Fibroblast of pulmonary artery (primary cell): ENCODE results near the gene PTCHD1.

Experiments used
- DNase-seq: peaks from one replicate; pipeline ENCODE4 v3.0.0-alpha.2; 2010; ENCODE audit warnings: low read depth
- H3K4me3 ChIP-seq: replicated peaks from 2 replicates; pipeline ENCODE4 v1.5.1; 2011; ENCODE audit warnings: low read depth, mild to moderate bottlenecking, control low read depth, low read length, moderate library complexity
- TF ChIP-seq, protein P1 (sequence below): IDR thresholded peaks from 2 replicates; pipeline ENCODE4 v1.5.1; 2011; ENCODE audit warnings: mild to moderate bottlenecking, control low read depth, low read length, inconsistent platforms; ENCODE audit errors: missing control alignments

The PTCHD1 gene

DNA sequence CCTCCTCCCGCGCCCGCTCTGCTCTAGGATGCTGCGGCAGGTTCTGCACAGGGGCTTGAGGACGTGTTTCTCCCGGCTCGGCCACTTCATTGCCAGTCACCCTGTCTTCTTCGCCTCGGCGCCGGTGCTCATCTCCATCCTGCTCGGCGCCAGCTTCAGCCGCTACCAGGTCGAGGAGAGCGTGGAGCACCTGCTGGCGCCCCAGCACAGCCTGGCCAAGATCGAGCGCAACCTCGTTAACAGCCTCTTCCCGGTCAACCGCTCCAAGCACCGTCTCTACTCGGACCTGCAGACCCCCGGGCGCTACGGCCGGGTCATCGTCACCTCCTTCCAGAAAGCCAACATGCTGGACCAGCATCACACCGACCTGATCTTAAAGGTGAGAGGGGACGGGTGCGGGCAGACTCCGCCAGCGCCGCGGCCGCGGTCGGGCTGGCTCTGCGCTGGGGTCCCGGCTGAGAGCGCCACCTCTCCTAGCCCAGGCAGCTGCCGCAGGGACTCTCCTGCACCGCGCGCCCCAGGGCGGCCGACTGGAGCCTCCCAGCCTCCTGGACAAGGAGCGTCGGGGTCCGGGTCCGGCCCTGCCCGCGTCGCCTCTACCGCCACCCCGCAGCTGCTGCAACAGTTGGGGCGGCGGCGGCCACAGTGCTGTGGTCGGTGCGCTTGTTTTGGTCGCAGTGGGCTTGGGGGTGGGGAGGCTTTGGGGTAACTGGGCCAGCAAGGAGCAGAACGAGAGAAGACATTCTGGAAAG, at the start of gene PTCHD1:
TSS of gene PTCHD1 (plus strand) at position 2 of the 752 bp plus-strand sequence. CDS start at position 29, 27 bp downstream.
- no peak within 1 kb of the TSS for H3K4me3 ChIP-seq
- TF ChIP-seq, protein P1, sequence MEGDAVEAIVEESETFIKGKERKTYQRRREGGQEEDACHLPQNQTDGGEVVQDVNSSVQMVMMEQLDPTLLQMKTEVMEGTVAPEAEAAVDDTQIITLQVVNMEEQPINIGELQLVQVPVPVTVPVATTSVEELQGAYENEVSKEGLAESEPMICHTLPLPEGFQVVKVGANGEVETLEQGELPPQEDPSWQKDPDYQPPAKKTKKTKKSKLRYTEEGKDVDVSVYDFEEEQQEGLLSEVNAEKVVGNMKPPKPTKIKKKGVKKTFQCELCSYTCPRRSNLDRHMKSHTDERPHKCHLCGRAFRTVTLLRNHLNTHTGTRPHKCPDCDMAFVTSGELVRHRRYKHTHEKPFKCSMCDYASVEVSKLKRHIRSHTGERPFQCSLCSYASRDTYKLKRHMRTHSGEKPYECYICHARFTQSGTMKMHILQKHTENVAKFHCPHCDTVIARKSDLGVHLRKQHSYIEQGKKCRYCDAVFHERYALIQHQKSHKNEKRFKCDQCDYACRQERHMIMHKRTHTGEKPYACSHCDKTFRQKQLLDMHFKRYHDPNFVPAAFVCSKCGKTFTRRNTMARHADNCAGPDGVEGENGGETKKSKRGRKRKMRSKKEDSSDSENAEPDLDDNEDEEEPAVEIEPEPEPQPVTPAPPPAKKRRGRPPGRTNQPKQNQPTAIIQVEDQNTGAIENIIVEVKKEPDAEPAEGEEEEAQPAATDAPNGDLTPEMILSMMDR = no peak
- DNase-seq = no peak

DNA sequence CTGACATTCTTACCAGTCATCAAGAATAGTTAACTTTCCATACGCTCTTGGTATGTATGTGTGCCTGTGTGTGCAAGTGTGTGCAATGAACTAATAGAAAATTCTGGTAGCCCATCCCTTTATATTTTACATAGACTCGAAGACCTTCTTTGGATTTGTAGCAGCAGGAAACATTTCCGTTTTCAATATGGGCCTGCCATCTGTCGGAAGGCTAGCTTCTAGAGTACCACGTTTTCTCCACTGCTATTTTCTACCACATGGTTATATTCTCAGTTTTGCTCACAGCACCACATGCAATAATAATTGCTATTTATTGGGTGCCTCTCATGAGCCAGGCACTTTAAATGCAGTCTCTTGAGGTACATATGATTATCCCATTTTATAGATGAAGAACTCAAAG, 47.9 kb upstream of the PTCHD1 start:
- DNase-seq = no peak
- H3K4me3 ChIP-seq = no peak overlapping the region
- TF ChIP-seq, protein P1 = no peak

DNA sequence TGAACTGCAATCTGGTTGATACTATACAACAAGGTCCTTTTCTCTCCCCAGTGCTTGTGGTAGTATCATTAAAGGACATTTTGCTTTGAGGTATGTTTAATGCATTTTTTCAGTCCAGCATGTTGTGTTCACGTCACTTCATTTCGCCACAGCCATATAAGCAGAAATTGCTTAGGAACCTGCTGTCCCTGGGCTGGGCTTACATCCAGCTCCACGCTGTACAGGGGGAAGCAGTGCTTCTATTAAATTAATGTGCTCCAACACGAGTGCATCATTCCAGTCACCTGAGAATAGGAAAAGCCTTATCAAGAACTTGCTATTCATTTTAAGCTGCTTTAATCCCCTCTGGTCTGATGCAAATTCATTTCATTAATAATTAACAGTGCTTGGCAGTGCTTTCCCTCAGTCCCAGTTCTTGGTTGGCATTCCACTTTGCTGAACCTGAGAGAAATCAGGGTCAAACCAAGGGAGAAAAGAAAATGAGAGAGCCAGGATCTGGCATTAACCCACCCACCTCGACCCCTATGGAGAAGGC, 47.4 kb upstream of the PTCHD1 start:
- DNase-seq = no peak
- H3K4me3 ChIP-seq = no peak overlapping the region
- TF ChIP-seq, protein P1 = no peak

DNA sequence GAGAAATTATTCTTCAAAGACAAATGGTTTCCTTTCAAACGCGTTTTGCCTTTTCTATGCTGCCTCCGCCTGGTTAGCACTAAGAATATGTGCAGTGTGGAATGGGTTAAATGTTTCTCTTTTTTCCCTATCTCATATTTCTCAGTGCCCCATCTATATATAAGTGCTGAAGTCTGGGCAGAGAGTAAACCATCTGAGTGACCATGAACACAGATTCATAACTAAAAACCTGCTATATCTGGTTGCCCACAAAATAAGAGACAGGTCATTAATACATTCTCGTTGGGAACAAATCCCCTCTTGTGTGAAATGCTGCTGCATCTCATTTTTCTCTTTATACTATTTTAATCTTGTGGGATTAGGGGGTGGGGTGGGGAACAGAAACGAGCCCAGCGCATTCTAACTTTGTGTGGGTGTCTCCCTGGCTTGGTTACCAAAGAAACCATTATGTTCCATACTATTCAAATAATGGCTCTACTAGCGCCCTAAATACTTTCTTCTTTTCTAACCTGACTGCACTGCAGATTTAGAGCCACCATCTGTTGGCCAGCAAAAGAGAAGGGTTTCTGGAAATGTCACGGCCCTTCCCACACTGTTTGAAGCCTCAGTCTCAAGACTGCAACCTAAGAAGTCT, 42.2 kb upstream of the PTCHD1 start:
- no peak overlapping the region for H3K4me3 ChIP-seq
- TF ChIP-seq, protein P1 = no peak
- no peak for DNase-seq

DNA sequence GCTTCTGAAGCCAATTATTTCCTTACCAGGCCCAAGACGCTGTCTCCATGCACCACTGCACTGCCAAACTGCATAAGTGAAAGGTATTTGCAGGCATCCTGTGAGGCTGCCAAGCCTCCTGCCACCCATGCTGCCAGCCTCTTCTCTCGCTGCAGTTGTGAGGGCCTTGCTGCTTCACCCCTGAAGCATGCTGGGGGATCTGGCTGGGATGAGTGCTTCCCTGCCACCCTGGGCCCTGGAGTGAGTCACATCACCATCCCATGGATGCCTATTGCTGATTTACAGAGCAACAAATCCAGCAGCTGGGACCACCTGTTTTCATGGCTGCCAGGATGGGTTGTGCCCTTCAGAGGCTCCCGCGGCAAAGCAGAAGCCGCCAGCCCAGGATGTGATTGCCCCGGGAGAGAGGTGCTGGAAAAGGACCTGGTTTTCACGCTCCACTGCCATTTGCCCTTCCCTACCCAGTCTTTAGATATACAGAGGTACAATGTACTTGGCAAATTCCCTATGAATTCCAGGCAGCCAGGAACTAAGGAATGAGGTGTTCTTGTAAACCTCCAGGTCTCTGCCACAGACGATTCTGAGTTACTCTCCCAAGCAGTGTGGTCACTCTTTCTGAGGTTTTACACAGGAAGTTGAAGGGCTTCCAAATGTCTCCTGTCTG, 41.5 kb upstream of the PTCHD1 start:
- no peak overlapping the region for H3K4me3 ChIP-seq
- no peak for DNase-seq
- TF ChIP-seq, protein P1 = no peak

DNA sequence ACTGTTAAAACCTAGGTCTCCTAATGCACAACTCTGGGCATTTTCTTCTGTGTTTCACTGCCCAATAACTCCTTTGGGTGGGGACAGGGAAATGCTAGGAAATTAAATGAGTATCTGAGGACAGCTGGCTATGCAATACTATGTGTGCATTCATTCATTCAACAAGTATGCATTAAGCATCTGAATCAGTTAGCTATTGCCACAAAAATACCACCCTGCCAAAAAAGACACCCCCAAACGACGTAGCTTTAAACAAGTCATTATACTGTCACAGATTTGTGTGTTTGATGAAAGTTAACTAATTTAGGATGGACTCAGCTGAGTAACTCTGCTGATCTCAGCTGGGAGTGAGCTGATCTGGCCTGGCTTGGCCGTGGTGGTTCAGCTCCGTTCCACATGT, 29.8 kb upstream of the PTCHD1 start:
- no peak overlapping the region for H3K4me3 ChIP-seq
- DNase-seq = no peak
- TF ChIP-seq, protein P1 = no peak
